ENCODE data around the gene BANK1. TPM values are rescaled to one million over a fixed set of nuclear protein-coding genes. Genes with fewer than 3 reads are reported as not detected.

BANK1 gene
- total RNA-seq, 1 donor from 2014 or later: 1.5 TPM

DNA sequence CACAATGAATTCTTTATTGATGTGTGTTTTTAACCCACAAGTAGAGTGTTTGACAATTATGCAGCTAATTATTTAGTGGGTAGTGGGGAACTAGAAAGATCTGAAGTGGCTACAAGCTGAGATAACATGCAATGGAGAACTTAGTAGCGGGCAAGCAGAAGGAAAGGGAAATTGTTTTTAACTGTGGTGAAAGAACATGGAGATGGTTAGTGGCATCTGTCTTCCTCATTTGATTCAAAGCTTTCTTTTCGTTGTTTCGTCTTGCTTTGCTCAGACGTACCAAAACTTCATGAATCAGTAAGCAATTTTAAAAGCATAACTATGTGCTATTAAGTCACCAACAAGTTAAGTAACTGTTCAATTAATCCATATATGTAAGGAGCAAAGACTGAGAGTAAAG lies 169.9 kb downstream of the BANK1 start:
- intact Hi-C loops (cut with DNase I): no loop called here
- H3K9me3 ChIP-seq: no peaks in the 10 kb centered on the region
- H3K4me3 ChIP-seq: no peak overlapping the region
- no peaks in the 10 kb centered on the region for H3K27me3 ChIP-seq
- H3K4me1 ChIP-seq: no peaks in the 10 kb centered on the region
- TF ChIP-seq POLR2AphosphoS5 (IDR thresholded peaks at IDR 0.05; ENCODE audit: insufficient read depth in 1 of 2, low read depth in 1 of 2): no peak
- TF ChIP-seq POLR2A (IDR thresholded peaks at IDR 0.05): no peak
- TF ChIP-seq, protein P1, sequence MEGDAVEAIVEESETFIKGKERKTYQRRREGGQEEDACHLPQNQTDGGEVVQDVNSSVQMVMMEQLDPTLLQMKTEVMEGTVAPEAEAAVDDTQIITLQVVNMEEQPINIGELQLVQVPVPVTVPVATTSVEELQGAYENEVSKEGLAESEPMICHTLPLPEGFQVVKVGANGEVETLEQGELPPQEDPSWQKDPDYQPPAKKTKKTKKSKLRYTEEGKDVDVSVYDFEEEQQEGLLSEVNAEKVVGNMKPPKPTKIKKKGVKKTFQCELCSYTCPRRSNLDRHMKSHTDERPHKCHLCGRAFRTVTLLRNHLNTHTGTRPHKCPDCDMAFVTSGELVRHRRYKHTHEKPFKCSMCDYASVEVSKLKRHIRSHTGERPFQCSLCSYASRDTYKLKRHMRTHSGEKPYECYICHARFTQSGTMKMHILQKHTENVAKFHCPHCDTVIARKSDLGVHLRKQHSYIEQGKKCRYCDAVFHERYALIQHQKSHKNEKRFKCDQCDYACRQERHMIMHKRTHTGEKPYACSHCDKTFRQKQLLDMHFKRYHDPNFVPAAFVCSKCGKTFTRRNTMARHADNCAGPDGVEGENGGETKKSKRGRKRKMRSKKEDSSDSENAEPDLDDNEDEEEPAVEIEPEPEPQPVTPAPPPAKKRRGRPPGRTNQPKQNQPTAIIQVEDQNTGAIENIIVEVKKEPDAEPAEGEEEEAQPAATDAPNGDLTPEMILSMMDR (IDR thresholded peaks at IDR 0.05): no peak
- DNase-seq (ENCODE audit: extremely low spot score in 2 of 2): no peak
- H3K36me3 ChIP-seq: no peaks in the 10 kb centered on the region
- no peak overlapping the region for H3K27ac ChIP-seq

DNA sequence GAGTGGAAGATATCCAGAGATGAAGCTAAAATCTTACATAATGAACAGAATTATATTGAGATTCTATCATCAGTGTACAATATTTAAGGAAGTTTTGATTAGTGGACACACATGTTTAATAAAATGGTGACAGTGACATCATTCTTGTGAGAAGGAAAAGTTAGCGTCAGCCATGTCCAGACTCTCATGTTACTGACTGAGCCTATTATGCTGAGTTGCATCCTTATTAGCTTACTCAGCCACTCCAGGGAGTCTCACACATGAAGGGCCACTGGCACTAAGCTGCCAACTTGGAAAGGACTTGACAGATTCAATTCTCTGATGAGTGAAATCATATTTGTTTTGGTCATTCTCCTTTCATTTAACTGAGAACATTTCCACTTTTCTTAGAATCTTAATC lies 170.6 kb downstream of the BANK1 start:
- Histone ChIP-seq H3K4me3 (no peak overlapping the region), H3K36me3 (no peaks in the 10 kb centered on the region), H3K9me3 (no peaks in the 10 kb centered on the region), H3K27me3 (no peaks in the 10 kb centered on the region), H3K4me1 (no peaks in the 10 kb centered on the region), H3K27ac (no peak overlapping the region)
- intact Hi-C loops (cut with DNase I): no loop called here
- TF ChIP-seq, protein P1 (IDR thresholded peaks at IDR 0.05): no peak
- TF ChIP-seq POLR2A (IDR thresholded peaks at IDR 0.05) (no peak), POLR2AphosphoS5 (IDR thresholded peaks at IDR 0.05; ENCODE audit: insufficient read depth in 1 of 2, low read depth in 1 of 2) (no peak)
- DNase-seq (ENCODE audit: extremely low spot score in 2 of 2): no peak

DNA sequence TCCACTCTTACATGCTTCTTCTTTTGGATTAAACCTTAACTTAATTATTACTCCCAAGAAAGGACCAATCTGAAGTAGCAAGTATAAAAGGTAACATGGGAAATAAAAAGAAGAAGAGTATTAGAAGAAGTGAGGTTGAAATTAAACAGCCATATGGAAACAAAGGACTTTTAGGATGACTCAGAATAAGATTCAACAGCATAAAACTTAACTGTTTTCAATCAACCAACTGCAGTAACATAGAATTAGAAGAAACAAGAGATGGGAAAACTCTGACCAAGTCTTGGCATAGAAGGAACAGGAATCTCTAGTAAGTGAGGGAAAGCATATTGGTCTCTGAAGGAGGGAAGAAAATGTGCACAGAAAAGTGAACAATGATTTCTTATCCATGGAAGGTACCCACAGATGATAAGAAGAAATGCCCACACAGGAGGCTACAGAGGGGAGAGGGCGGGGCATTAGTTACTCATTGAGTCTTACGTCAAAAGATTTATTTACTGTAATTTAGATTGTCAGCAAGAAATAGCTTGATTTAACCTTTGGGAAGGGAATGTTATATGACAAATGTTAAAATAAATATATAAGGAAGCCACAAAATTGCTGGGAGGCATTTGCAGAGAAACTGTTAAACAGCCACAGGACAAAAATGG lies 177.3 kb downstream of the BANK1 start:
- Histone ChIP-seq H3K27me3 (no peaks in the 10 kb centered on the region), H3K9me3 (no peaks in the 10 kb centered on the region), H3K27ac (no peak overlapping the region), H3K4me1 (no peaks in the 10 kb centered on the region), H3K36me3 (no peaks in the 10 kb centered on the region), H3K4me3 (no peak overlapping the region)
- TF ChIP-seq POLR2AphosphoS5 (IDR thresholded peaks at IDR 0.05; ENCODE audit: insufficient read depth in 1 of 2, low read depth in 1 of 2): no peak
- TF ChIP-seq, protein P1 (IDR thresholded peaks at IDR 0.05): no peak
- TF ChIP-seq POLR2A (IDR thresholded peaks at IDR 0.05): no peak
- intact Hi-C loops (cut with DNase I): no loop called here
- DNase-seq (ENCODE audit: extremely low spot score in 2 of 2): no peak

DNA sequence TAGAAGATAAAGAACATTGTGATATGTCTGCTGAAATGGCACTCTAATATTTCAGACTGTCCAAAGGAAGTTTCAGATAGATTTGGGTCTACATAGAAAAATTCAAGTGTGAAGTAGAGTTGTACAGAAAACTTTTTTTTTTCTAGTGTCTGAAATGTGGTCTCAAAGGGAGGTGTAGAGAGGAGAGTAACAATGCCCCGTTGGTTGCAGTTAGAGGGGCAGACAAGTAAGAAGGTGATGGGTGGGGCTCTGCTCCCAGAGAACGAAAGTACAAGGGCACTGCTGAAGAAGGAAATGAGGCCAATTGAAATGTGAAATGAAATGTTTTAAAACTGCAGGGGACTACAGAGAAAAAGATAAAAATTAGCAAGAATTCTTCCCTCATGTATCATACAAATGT lies 177.8 kb downstream of the BANK1 start:
- Histone ChIP-seq H3K4me1 (no peaks in the 10 kb centered on the region), H3K27ac (no peak overlapping the region), H3K27me3 (no peaks in the 10 kb centered on the region), H3K4me3 (no peak overlapping the region), H3K9me3 (no peaks in the 10 kb centered on the region), H3K36me3 (no peaks in the 10 kb centered on the region)
- no peak for DNase-seq (ENCODE audit: extremely low spot score in 2 of 2)
- TF ChIP-seq POLR2AphosphoS5 (IDR thresholded peaks at IDR 0.05; ENCODE audit: insufficient read depth in 1 of 2, low read depth in 1 of 2) (no peak), POLR2A (IDR thresholded peaks at IDR 0.05) (no peak)
- TF ChIP-seq, protein P1 (IDR thresholded peaks at IDR 0.05): no peak
- intact Hi-C loops (cut with DNase I): no loop called here

DNA sequence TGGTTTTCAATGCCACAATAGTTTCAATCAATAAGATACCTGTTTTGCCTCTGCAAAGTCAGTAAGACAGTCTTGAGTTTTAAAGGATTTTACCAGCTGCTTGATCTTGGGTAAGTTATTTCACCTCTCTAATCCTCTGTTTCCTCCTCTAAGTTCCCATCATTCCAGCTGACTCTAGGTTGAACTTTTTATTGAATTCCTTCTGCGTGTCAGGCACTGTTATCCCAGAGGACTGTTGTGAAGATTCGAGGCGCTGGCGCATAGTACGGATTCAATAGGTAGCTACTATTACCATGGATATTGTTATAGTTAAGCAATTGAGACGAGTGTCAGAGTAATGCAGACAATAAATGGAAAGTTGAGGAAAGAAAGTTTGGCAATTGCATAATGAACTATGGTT lies 179.4 kb downstream of the BANK1 start:
- Histone ChIP-seq H3K36me3 (no peaks in the 10 kb centered on the region), H3K9me3 (no peaks in the 10 kb centered on the region), H3K27me3 (no peaks in the 10 kb centered on the region), H3K4me1 (no peaks in the 10 kb centered on the region), H3K4me3 (no peak overlapping the region), H3K27ac (no peak overlapping the region)
- TF ChIP-seq POLR2A (IDR thresholded peaks at IDR 0.05) (no peak), POLR2AphosphoS5 (IDR thresholded peaks at IDR 0.05; ENCODE audit: insufficient read depth in 1 of 2, low read depth in 1 of 2) (no peak)
- TF ChIP-seq, protein P1 (IDR thresholded peaks at IDR 0.05): no peak
- intact Hi-C loops (cut with DNase I): no loop called here
- DNase-seq (ENCODE audit: extremely low spot score in 2 of 2): no peak

Data from vagina (tissue), 2 donors.